ENCODE data around the gene CCDC201. TPM values are rescaled to one million over a fixed set of nuclear protein-coding genes. Genes with fewer than 3 reads are reported as not detected.

The CCDC201 gene
- total RNA-seq: not detected
- polyA plus RNA-seq: not detected

DNA sequence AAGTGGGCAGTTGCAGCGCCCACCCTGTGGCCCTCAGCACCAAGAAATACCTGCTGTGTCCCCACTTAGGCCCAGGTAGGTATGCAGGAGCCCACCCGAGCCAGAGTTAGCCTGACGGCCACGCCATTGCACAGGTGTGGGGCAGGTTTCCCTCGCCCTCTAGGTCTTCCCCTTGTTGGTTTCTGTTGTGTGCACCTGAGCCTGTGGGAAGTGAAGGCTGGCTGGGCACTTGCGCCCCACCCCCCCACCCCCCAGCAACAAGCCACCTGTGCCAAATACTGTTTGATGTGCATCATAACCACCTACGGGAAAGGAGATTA lies at the start of gene CCDC201:
Gene CCDC201, minus strand, starts transcription at position 48 of the 320 bp plus-strand sequence. CDS start 75 bp downstream, outside the sequence.
- no peaks in the 10 kb centered on the region for H3K9me3 ChIP-seq (ENCODE audit: low read length)
- ChIA-PET CTCF (no interaction called here), POLR2A (no interaction called here)
- H3K4me3 Mint-ChIP-seq: no peak within 1 kb of the TSS
- H3K9me3 Mint-ChIP-seq: peaks cover 0 to 3% (median 1%) of the 10 kb centered on the region in 5 donors
- no peak within 1 kb of the TSS for H3K27ac Mint-ChIP-seq
- H3K4me1 Mint-ChIP-seq: no peaks in the 10 kb centered on the region
- no peak within 1 kb of the TSS for H3K4me3 ChIP-seq (ENCODE audit: low read length)
- H3K36me3 Mint-ChIP-seq: no peaks in the 10 kb centered on the region
- no peak within 1 kb of the TSS for H3K27ac ChIP-seq (ENCODE audit: low read depth, low read length)
- H3K27me3 ChIP-seq (ENCODE audit: insufficient read depth, low read length, poor library complexity, severe bottlenecking): no peaks in the 10 kb centered on the region
- no peak for DNase-seq
- no peaks in the 10 kb centered on the region for H3K4me1 ChIP-seq (ENCODE audit: insufficient read depth, low read length)
- H3K27me3 Mint-ChIP-seq: peaks cover 1 to 20% of the 10 kb centered on the region in 2 donors
- no peaks in the 10 kb centered on the region for H3K36me3 ChIP-seq (ENCODE audit: insufficient read depth, low read length)

- Histone ChIP-seq H3K4me3 (ENCODE audit: low read length) (peak overlapping the region; percentile 4), H3K9me3 (ENCODE audit: low read length) (no peaks in the 10 kb centered on the region), H3K4me1 (ENCODE audit: insufficient read depth, low read length) (peaks cover 13% of the 10 kb centered on the region), H3K27me3 (ENCODE audit: insufficient read depth, low read length, poor library complexity, severe bottlenecking) (no peaks in the 10 kb centered on the region), H3K36me3 (ENCODE audit: insufficient read depth, low read length) (no peaks in the 10 kb centered on the region), H3K27ac (ENCODE audit: low read depth, low read length) (no peak overlapping the region)
- Mint-ChIP-seq H3K4me3 (peak overlapping the region; percentile 33 to 78 (median 69)), H3K27ac (peak overlapping the region in 7 of 8 donors; percentile 35 to 78 (median 56)), H3K4me1 (peaks cover 17 to 55% (median 27%) of the 10 kb centered on the region in 3 donors), H3K9me3 (peaks cover 0 to 2% (median 0%) of the 10 kb centered on the region in 5 donors), H3K36me3 (peaks cover 0 to 4% (median 0%) of the 10 kb centered on the region in 3 donors), H3K27me3 (peaks cover 41 to 52% of the 10 kb centered on the region in 2 donors)
- no peak for DNase-seq
- CTCF ChIA-PET: interaction anchor here (0.8 to 3.2 kb wide), 10 partner anchors 10 to 436 kb away, joined by 3 to 12 read pairs (median 4); no protein-coding TSS in a partner anchor
- POLR2A ChIA-PET: no interaction called here
Measured at GRCh38 chr7:45921699-45922519, 49.0 kb upstream of the CCDC201 start.

DNA sequence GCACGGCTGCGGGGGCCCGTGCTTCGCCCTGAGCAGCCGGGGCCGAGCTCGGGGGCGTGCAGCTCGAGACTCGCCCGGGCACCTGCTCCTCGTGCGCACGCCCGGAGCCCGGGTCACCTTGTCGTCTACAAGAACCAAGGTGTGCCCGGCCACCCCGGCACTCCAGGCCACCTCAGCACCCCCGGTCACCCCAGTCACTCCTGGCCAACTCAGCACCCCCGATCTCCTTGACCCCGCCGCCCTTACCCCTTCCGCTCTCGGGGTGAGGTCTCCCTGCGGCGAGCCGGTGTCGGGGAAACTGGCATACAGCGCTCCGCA lies 48.5 kb upstream of the CCDC201 start:
- H3K27me3 ChIP-seq (ENCODE audit: insufficient read depth, low read length, poor library complexity, severe bottlenecking): no peaks in the 10 kb centered on the region
- H3K9me3 ChIP-seq (ENCODE audit: low read length): no peaks in the 10 kb centered on the region
- no peak overlapping the region for H3K27ac ChIP-seq (ENCODE audit: low read depth, low read length)
- Mint-ChIP-seq H3K4me1 (peaks cover 17 to 55% (median 27%) of the 10 kb centered on the region in 3 donors), H3K9me3 (peaks cover 0 to 2% (median 0%) of the 10 kb centered on the region in 5 donors), H3K36me3 (peaks cover 0 to 4% (median 0%) of the 10 kb centered on the region in 3 donors), H3K27ac (peak overlapping the region in 3 of 8 donors; percentile 67 to 90 (median 78)), H3K4me3 (peak overlapping the region in 6 of 7 donors; percentile 8 to 78 (median 50)), H3K27me3 (peaks cover 41 to 52% of the 10 kb centered on the region in 2 donors)
- CTCF ChIA-PET: interaction anchor here (0.8 to 3.2 kb wide), 5 partner anchors 9 to 430 kb away, joined by 3 to 12 read pairs (median 3); no protein-coding TSS in a partner anchor
- H3K4me1 ChIP-seq (ENCODE audit: insufficient read depth, low read length): peaks cover 13% of the 10 kb centered on the region
- no peak for DNase-seq
- no peaks in the 10 kb centered on the region for H3K36me3 ChIP-seq (ENCODE audit: insufficient read depth, low read length)
- no peak overlapping the region for H3K4me3 ChIP-seq (ENCODE audit: low read length)
- POLR2A ChIA-PET: interaction anchor here (1.1 kb wide), 1 partner anchor 19 kb away, joined by 3 read pairs; no protein-coding TSS in a partner anchor

GRCh38 chr7:45920502-45921380 lies 47.9 kb upstream of the CCDC201 start, which contains the start of gene IGFBP3:
TSS of gene IGFBP3 (minus strand) at chr7:45921272. CDS start at chr7:45921140, 132 bp downstream.
- peaks cover 41 to 58% of the 10 kb centered on the region in 2 donors for H3K27me3 Mint-ChIP-seq
- DNase-seq: peak in 2 of 5 donors; percentile 36 to 61
- Histone ChIP-seq H3K4me1 (ENCODE audit: insufficient read depth, low read length) (peaks cover 13% of the 10 kb centered on the region), H3K27me3 (ENCODE audit: insufficient read depth, low read length, poor library complexity, severe bottlenecking) (no peaks in the 10 kb centered on the region), H3K4me3 (ENCODE audit: low read length) (peak within 1 kb of the TSS; percentile 4), H3K9me3 (ENCODE audit: low read length) (no peaks in the 10 kb centered on the region), H3K36me3 (ENCODE audit: insufficient read depth, low read length) (no peaks in the 10 kb centered on the region), H3K27ac (ENCODE audit: low read depth, low read length) (no peak within 1 kb of the TSS)
- ChIA-PET POLR2A (interaction anchor here (1.1 kb wide), 1 partner anchor 20 kb away, joined by 3 read pairs; no protein-coding TSS in a partner anchor), CTCF (interaction anchor here (0.8 to 3.2 kb wide), 6 partner anchors 8 to 431 kb away, joined by 3 to 12 read pairs (median 3); no protein-coding TSS in a partner anchor)
- H3K9me3 Mint-ChIP-seq: peaks cover 0 to 2% (median 0%) of the 10 kb centered on the region in 5 donors
- peaks cover 17 to 55% (median 27%) of the 10 kb centered on the region in 3 donors for H3K4me1 Mint-ChIP-seq
- H3K27ac Mint-ChIP-seq: peak within 1 kb of the TSS in 7 of 8 donors; percentile 43 to 96 (median 62)
- H3K36me3 Mint-ChIP-seq: peaks cover 0 to 10% (median 0%) of the 10 kb centered on the region in 3 donors
- peak within 1 kb of the TSS; percentile 69 to 94 (median 77) for H3K4me3 Mint-ChIP-seq

- peaks cover 17 to 55% (median 27%) of the 10 kb centered on the region in 3 donors for H3K4me1 Mint-ChIP-seq
- H3K4me3 ChIP-seq (ENCODE audit: low read length): no peak overlapping the region
- peak overlapping the region in 4 of 8 donors; percentile 33 to 96 (median 52) for H3K27ac Mint-ChIP-seq
Measured at GRCh38 chr7:45919993-45920459, 47.1 kb upstream of the CCDC201 start.

GRCh38 chr7:45919231-45919784 lies 46.4 kb upstream of the CCDC201 start:
- H3K27me3 Mint-ChIP-seq: peaks cover 40 to 59% of the 10 kb centered on the region in 2 donors
- no peaks in the 10 kb centered on the region for H3K27me3 ChIP-seq (ENCODE audit: insufficient read depth, low read length, poor library complexity, severe bottlenecking)
- ChIA-PET CTCF (interaction anchor here (1.1 kb wide), 1 partner anchor 1169 kb away, joined by 3 read pairs; no protein-coding TSS in a partner anchor), POLR2A (interaction anchor here (0.5 kb wide), 1 partner anchor 363 kb away, joined by 9 read pairs; no protein-coding TSS in a partner anchor)
- no peak for DNase-seq
- no peak overlapping the region for H3K4me3 ChIP-seq (ENCODE audit: low read length)
- no peaks in the 10 kb centered on the region for H3K36me3 ChIP-seq (ENCODE audit: insufficient read depth, low read length)
- peaks cover 0 to 2% (median 0%) of the 10 kb centered on the region in 5 donors for H3K9me3 Mint-ChIP-seq
- H3K4me1 ChIP-seq (ENCODE audit: insufficient read depth, low read length): peaks cover 13% of the 10 kb centered on the region
- peaks cover 0 to 11% (median 0%) of the 10 kb centered on the region in 3 donors for H3K36me3 Mint-ChIP-seq
- H3K9me3 ChIP-seq (ENCODE audit: low read length): no peaks in the 10 kb centered on the region
- no peak overlapping the region for H3K27ac ChIP-seq (ENCODE audit: low read depth, low read length)
- H3K27ac Mint-ChIP-seq: peak overlapping the region in 1 of 8 donors; percentile 57
- H3K4me1 Mint-ChIP-seq: peaks cover 17 to 55% (median 27%) of the 10 kb centered on the region in 3 donors
- peak overlapping the region; percentile 58 to 94 (median 76) for H3K4me3 Mint-ChIP-seq

More at GRCh38 chr7:45919993-45920459, 47.1 kb upstream of the CCDC201 start:
- CTCF ChIA-PET: interaction anchor here (0.8 to 1.3 kb wide), 3 partner anchors 29 to 1168 kb away, joined by 3 read pairs; no protein-coding TSS in a partner anchor
- no peaks in the 10 kb centered on the region for H3K9me3 ChIP-seq (ENCODE audit: low read length)
- POLR2A ChIA-PET: no interaction called here
- H3K4me1 ChIP-seq (ENCODE audit: insufficient read depth, low read length): peaks cover 13% of the 10 kb centered on the region
- Mint-ChIP-seq H3K4me3 (peak overlapping the region; percentile 69 to 94 (median 77)), H3K9me3 (peaks cover 0 to 2% (median 0%) of the 10 kb centered on the region in 5 donors), H3K36me3 (peaks cover 0 to 11% (median 0%) of the 10 kb centered on the region in 3 donors), H3K27me3 (peaks cover 41 to 64% of the 10 kb centered on the region in 2 donors)
- H3K27me3 ChIP-seq (ENCODE audit: insufficient read depth, low read length, poor library complexity, severe bottlenecking): no peaks in the 10 kb centered on the region
- DNase-seq: no peak
- H3K27ac ChIP-seq (ENCODE audit: low read depth, low read length): no peak overlapping the region
- no peaks in the 10 kb centered on the region for H3K36me3 ChIP-seq (ENCODE audit: insufficient read depth, low read length)

GRCh38 chr7:45918556-45918955 lies 45.7 kb upstream of the CCDC201 start:
- H3K4me1 ChIP-seq (ENCODE audit: insufficient read depth, low read length): peaks cover 13% of the 10 kb centered on the region
- Mint-ChIP-seq H3K9me3 (peaks cover 0 to 2% (median 0%) of the 10 kb centered on the region in 5 donors), H3K4me3 (peak overlapping the region in 3 of 7 donors; percentile 13 to 58 (median 15)), H3K36me3 (peaks cover 0 to 11% (median 0%) of the 10 kb centered on the region in 3 donors), H3K4me1 (peaks cover 17 to 54% (median 25%) of the 10 kb centered on the region in 3 donors), H3K27me3 (peaks cover 36 to 54% of the 10 kb centered on the region in 2 donors), H3K27ac (peak overlapping the region in 1 of 8 donors; percentile 50)
- H3K36me3 ChIP-seq (ENCODE audit: insufficient read depth, low read length): no peaks in the 10 kb centered on the region
- DNase-seq: no peak
- H3K4me3 ChIP-seq (ENCODE audit: low read length): no peak overlapping the region
- H3K9me3 ChIP-seq (ENCODE audit: low read length): no peaks in the 10 kb centered on the region
- CTCF ChIA-PET: interaction anchor here (1.2 kb wide), 1 partner anchor 1170 kb away, joined by 3 read pairs; no protein-coding TSS in a partner anchor
- no peak overlapping the region for H3K27ac ChIP-seq (ENCODE audit: low read depth, low read length)
- H3K27me3 ChIP-seq (ENCODE audit: insufficient read depth, low read length, poor library complexity, severe bottlenecking): no peaks in the 10 kb centered on the region
- POLR2A ChIA-PET: interaction anchor here (0.5 kb wide), 1 partner anchor 363 kb away, joined by 9 read pairs; no protein-coding TSS in a partner anchor
